ENCODE measurements around the gene ENOX1.

ENOX1 gene

GRCh38 chr13:43737392-43737923 is 49.3 kb downstream of the ENOX1 start:
- DNase-seq, result no peak

- no peak for DNase-seq
These were observed 54.0 kb downstream of the ENOX1 start for GRCh38 chr13:43732726-43733125.

GRCh38 chr13:43731296-43731695 is 55.5 kb downstream of the ENOX1 start:
- DNase-seq, result no peak

DNA sequence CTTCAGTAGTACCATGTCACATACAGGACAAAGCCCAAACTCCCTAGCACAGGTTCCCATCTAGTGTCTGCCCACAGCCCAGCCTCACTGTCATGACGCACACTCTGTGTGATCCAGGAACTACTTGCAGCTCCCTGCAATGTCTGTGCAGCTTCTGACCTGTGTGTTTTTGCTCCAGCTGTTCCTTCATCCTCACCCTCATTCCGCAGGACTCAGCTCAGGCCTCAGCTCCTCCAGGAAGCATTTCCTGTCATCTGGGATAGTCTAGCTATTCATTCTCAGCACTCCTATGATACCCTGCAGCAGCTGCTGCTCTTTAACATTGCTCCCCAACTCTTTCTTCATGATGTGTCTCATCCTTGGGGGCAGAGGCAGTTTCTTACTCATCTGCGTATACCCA is 56.1 kb downstream of the ENOX1 start:
- DNase-seq, result no peak

- no peak for DNase-seq
These were observed 58.4 kb downstream of the ENOX1 start for GRCh38 chr13:43728421-43728820.

DNA sequence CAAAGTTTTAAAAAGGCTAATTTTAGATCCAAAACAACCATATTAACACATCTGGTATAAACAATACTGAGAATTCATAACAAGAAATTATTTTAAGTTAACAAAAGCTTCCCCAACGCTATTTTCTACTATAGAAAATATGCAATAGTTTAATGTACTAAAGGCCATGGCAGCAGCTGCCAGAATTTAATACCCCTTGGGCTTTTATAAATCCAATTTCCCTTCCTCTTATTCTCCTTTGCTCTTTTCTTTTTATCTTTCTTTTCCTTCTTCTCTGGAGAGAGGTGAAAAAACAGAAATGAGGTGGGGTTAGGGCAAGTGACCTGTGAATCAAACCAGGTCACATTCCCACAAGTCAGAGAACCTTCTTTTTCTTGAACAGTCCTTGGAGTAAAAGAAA is 58.9 kb downstream of the ENOX1 start:
- no peak for DNase-seq

- DNase-seq, result no peak
These were observed 61.3 kb downstream of the ENOX1 start for GRCh38 chr13:43725460-43725859.

- no peak for DNase-seq
These were observed 65.9 kb downstream of the ENOX1 start for GRCh38 chr13:43720780-43721397.

DNA sequence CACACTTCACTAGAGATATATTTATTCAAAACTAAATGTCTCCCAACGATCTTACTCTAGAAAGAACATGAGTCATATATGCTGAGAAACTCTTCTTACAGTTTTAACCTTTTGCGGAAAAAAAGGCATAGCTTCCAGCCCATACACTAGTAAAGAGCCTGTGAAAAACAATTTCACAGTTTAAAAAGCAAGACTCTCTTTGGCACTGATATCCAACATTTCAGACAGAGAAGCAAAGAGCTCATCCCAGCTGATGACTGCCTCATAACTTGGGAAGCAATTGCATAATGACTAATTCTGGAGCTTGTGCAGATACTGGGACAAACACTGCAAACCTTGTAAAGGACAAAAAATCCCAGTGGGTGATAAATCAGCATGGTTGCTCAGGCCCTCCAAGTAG is 88.0 kb downstream of the ENOX1 start:
- DNase-seq, result no peak

DNA sequence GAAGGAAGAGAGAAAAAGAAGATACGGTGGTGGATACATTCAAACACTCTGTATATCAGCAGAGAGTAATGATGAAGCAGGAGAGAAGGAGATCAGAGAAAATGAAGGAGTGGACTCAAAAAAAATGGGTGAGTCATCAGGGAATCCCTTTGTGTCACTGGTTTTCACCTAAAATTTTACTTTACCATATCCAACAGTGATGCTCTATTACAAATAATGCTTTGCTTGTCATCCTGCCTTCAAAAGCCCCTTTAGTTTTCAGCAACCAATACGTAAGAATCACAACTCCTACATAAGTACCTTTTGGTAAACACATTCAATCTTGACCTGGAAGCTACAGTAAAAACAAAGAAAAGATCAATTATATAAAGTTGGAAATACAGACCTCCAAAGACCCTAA is 88.8 kb downstream of the ENOX1 start:
- DNase-seq, result no peak

- no peak for DNase-seq
These were observed 89.4 kb downstream of the ENOX1 start for GRCh38 chr13:43697323-43697722.

GRCh38 chr13:43694146-43694664 is 92.6 kb downstream of the ENOX1 start:
- no peak for DNase-seq

- DNase-seq, result no peak
These were observed 93.1 kb downstream of the ENOX1 start for GRCh38 chr13:43693639-43694038.

DNA sequence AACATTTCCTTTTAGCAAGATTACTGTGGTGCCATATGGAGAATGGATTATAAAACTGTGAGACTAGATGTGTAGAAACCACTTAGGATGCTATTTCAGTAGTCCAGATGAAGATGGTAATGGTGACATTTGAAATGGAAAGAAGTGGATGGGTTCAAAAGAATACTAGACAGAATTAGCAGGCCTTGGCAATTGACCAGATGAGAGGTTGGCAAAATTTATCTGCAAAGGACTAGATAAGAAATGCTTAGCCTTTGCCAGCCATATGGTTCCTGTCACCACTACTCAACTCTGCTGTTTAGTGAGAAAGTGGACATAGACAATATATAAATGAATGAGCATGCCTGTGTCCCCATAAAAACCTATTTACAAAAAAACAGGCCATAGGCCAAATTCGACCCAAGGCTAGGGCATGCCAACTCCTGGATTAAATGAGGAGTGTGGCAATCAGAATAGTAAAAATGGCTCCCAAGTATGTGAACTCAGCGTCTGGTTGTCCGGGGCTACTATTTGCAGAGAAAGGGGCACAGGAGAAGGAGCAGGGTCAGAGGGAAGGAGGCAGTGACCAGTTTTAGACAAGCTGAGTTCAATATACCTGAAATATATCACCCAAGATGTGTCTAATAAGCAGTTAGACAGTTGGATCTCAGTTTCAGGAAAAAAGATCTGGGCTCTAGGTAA is 98.4 kb downstream of the ENOX1 start:
- DNase-seq, result no peak

DNA sequence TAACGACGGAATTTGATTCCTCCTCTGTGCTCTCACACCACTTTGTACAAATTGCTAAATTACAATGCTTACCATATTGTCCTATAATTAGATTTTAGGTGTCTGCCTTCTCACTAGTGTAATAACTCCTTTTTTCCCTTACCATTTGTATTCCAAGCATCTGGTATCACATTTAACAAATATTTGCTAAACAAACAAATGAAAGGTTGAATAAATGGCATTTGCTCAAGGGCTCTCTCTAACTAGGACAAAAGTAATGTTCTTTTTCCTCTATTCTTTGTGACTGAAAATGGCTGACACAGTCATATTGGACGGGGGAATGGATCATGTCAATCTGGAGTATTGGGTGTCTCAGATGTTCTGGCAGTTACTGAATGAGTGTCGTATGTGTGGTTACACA is 99.7 kb downstream of the ENOX1 start:
- DNase-seq, result no peak

DNA sequence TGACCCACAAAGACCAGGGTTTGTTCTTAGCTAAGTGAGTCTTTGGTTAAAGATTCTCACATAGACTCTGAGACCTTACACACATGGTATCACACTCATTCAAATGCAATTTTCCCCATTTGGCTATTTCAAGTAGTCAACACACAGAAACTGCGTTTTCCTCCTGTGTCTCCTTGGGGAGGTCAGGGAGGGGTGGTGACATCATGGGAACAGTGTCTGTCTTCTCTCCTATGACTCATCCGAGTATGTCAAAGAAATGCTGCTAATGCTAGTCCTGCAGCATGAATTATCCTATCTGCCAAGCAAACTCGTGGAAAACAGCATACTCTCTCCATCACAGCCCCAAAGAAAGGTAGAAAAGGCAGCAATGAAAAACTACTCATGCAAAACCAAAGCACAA is 100.2 kb downstream of the ENOX1 start:
- no peak for DNase-seq

GRCh38 chr13:43684963-43685725 is 101.6 kb downstream of the ENOX1 start:
- DNase-seq, result no peak

- DNase-seq, result no peak
These were observed 104.1 kb downstream of the ENOX1 start for GRCh38 chr13:43682701-43683100.

- DNase-seq, result no peak
These were observed 110.5 kb downstream of the ENOX1 start for GRCh38 chr13:43676320-43676719.

DNA sequence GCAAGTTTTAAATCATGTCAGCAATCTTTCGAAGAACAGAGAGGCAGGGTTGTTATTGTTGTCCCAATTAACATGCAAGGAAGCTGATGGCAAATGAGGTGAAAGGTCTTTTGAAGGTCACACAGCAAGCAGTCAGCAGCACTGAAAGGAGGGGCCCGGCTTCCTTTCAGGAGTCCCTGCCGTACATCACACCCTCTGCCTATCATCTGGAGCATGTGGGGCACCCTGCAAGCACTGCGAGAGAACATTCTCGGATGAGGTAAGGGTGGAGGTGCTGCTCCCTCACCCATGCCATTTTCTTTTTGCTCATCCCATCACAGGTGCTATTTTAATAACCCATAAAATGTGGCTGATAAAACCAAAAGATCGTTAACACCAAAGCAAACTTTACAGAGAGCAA is 111.2 kb downstream of the ENOX1 start:
- DNase-seq, result no peak

DNA sequence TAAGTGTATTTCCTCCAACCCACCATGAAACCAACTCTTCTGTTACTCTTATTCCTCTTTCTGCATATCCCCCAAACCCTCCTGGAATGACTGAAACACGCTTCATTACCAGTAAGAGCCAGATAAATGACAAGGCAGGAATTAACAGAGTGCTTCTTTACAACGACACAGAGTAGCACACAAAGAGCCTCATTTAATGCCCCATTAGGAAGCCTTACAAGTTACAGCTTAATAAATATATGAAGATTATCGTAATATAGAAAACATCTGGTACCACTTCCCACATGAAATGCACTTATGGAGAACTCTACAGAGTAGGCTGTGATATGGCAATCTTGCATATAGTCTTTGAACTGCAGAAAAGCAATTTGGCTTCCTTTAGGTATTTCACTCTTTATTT is 116.8 kb downstream of the ENOX1 start:
- no peak for DNase-seq

- DNase-seq, result no peak
These were observed 117.7 kb downstream of the ENOX1 start for GRCh38 chr13:43669101-43669500.

- no peak for DNase-seq
These were observed 120.4 kb downstream of the ENOX1 start for GRCh38 chr13:43666403-43666802.

- DNase-seq, result no peak
These were observed 121.4 kb downstream of the ENOX1 start for GRCh38 chr13:43665388-43665787.
